Epidermal melanocyte (primary cell): ENCODE results near the gene GPC6.

Experiments
- DNase-seq: peaks from one replicate; pipeline ENCODE4 v3.0.0; 2011; ENCODE audit warnings: low spot score; ENCODE audit not compliant: insufficient read length

GPC6 gene

GRCh38 chr13:94233401-94233800 lies 1006.8 kb downstream of the GPC6 start:
- no peak for DNase-seq

- DNase-seq: no peak
Observed at GRCh38 chr13:94233837-94234236, 1007.2 kb downstream of the GPC6 start.

GRCh38 chr13:94234738-94235137 lies 1008.1 kb downstream of the GPC6 start:
- no peak for DNase-seq

GRCh38 chr13:94236132-94236531 lies 1009.5 kb downstream of the GPC6 start:
- DNase-seq: no peak

- no peak for DNase-seq
Observed at GRCh38 chr13:94236872-94237271, 1010.3 kb downstream of the GPC6 start.

- no peak for DNase-seq
Observed at GRCh38 chr13:94239135-94239534, 1012.5 kb downstream of the GPC6 start.

- no peak for DNase-seq
Observed at GRCh38 chr13:94242554-94242953, 1015.9 kb downstream of the GPC6 start.

GRCh38 chr13:94243551-94243950 lies 1016.9 kb downstream of the GPC6 start:
- no peak for DNase-seq

GRCh38 chr13:94246495-94246894 lies 1019.9 kb downstream of the GPC6 start:
- no peak for DNase-seq

- no peak for DNase-seq
Observed at GRCh38 chr13:94247890-94248289, 1021.3 kb downstream of the GPC6 start.

GRCh38 chr13:94248454-94249228 lies 1022.0 kb downstream of the GPC6 start:
- no peak for DNase-seq

- DNase-seq: no peak
Observed at GRCh38 chr13:94249512-94249911, 1022.9 kb downstream of the GPC6 start.

- DNase-seq: no peak
Observed at GRCh38 chr13:94251831-94252608, 1025.4 kb downstream of the GPC6 start.

GRCh38 chr13:94254737-94255136 lies 1028.1 kb downstream of the GPC6 start:
- no peak for DNase-seq

- DNase-seq: no peak
Observed at GRCh38 chr13:94256721-94257120, 1030.1 kb downstream of the GPC6 start.

- DNase-seq: no peak
Observed at GRCh38 chr13:94259984-94260383, 1033.4 kb downstream of the GPC6 start.

GRCh38 chr13:94261163-94261562 lies 1034.6 kb downstream of the GPC6 start:
- no peak for DNase-seq

GRCh38 chr13:94263038-94263437 lies 1036.4 kb downstream of the GPC6 start:
- DNase-seq: no peak

- no peak for DNase-seq
Observed at GRCh38 chr13:94267581-94268366, 1041.2 kb downstream of the GPC6 start.

- no peak for DNase-seq
Observed at GRCh38 chr13:94268661-94269060, 1042.1 kb downstream of the GPC6 start.

- no peak for DNase-seq
Observed at GRCh38 chr13:94269557-94269956, 1043.0 kb downstream of the GPC6 start.

GRCh38 chr13:94270556-94270955 lies 1043.9 kb downstream of the GPC6 start:
- no peak for DNase-seq
